CD4-positive, alpha-beta T cell treated with Interleukin-21 for 1 hour (primary cell): ENCODE results near the gene BCKDHB.
A peak's percentile ranks its signal among the peaks of the same experiment; 100 is the strongest.

Experiments
- DNase-seq: peaks from one replicate; pipeline ENCODE4 v3.0.0-alpha.2; 2020

Gene BCKDHB

DNA sequence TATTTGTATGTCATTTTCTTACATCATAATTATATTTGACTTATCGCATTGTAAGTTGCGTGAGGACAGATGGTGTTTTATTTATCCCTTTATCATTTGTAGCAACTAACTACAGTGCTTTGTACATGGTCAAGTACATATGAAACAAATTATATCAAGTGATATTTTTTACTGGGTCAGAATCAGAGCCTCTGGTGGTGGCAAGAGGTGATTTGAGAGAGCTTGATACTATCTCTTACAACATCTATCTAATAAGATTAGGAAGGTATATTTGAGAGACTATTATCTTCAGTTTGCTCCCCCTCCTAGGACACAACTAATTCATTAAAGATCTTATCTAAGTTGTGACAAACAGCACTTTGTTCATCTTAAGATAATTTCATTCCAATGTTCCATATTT is 47.7 kb downstream of the BCKDHB start:
- DNase-seq: no peak

GRCh38 chr6:80156221-80156620 is 49.8 kb downstream of the BCKDHB start:
- no peak for DNase-seq

DNA sequence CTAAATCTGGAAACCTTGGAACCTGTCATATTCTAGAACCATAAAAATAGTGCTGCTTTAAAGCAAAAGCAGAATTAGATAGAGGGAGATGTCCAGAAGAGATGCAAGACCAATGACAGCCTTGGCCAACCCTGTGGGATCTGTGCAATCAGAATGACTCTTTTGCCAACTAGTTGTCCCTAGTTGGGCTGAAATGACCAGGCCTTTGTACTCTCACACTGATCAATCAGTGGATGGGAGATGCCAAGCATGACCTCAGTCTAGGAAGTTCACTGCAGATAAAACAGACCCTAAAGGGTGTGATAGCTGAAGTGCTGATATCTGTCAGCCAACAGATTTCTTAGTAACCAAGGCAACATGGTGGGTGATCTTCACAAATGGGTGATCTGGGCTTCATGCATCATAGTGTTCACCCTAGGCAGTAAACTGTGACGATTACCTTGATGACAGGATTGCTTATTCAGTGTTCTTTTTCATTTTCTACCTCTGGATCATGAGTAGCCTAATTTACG is 52.1 kb downstream of the BCKDHB start:
- DNase-seq: no peak

GRCh38 chr6:80161434-80161833 is 55.0 kb downstream of the BCKDHB start:
- DNase-seq: no peak

GRCh38 chr6:80163754-80164187 is 57.3 kb downstream of the BCKDHB start:
- peak; percentile 7 for DNase-seq

DNA sequence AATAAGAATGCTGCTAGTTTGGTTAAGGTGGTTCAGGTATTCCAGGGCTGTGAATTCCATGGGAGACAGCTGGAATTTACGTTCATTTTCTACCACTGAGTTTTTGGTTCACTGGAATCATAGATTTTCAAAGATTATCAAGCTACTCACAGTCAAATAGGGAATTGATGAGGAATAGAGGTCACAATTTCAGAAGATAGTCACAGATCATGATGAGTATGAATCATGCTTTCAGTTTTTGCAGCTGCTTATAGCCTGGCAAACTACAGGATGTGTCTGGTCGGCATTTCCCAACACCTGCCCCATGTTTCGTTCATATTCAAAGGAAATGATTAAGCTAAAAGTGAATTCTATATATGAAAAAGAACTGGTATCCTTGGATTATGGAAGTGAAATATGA is 58.7 kb downstream of the BCKDHB start:
- no peak for DNase-seq

GRCh38 chr6:80165819-80166218 is 59.3 kb downstream of the BCKDHB start:
- no peak for DNase-seq

- no peak for DNase-seq
Measured at GRCh38 chr6:80170433-80170832, 64.0 kb downstream of the BCKDHB start.

- no peak for DNase-seq
Measured at GRCh38 chr6:80173411-80173810, 66.9 kb downstream of the BCKDHB start.

DNA sequence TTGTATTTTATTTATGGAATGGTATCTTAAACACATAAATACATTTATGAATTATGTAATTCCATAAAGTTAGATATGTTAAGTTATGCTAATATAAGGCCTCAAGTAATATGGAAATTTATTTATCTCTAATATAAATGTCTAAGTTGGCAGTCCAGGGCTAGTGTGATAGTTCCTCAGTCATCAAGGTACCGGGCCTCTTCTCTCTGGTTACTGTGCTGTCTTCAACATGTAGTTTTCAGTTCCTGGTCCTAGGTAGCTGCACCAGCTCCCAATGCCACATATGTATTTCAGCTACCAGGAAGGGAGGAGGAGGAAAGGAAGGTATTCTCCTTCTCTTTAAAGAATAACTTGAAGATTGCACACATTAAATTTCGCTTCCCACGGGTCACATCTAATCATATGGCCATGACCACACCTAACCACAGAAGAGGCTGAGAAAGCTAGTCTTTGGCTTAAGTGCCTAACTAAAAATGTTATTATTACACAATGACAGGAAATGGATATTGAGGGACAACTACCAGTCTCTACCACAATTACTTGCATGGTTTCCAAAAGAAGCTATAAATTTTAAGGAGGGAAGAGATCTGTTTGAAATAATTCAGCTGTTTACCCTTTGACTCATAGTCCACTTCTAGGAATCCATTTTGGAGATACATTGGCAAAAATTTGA is 68.6 kb downstream of the BCKDHB start:
- no peak for DNase-seq

GRCh38 chr6:80179695-80180094 is 73.2 kb downstream of the BCKDHB start:
- no peak for DNase-seq

DNA sequence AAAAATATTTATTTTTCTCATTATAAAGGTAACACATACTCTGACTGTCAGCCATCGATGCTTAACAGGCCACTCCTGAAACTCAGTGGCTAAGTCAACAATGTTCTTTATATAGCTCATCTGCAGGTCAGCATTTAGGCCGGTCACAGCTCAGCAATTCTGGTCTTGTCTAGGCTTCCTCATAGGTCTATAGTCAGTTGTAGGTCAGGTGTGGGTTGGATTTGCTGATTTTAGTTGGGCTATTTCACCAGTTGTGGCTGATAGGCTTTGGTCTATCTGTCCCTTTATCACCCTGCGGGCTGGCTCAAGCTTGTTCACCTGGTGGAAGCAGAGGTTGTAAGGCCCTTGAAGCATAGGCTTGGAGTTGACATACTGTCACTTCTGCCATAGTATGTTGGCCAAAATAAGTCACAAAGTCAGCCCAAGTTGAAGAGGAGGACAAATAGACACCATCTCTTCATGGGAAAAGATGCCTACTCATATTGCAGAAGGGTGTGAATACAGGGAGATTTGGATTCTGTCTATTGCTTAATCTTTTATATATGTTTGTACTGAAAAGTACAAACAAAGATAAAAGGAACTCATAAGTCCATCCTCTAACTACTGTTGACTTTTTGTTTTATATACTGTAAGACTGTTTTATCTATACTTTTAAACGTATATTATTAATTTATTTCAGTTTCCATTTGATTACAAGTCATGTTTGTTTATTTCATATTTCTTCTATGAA is 75.0 kb downstream of the BCKDHB start:
- no peak for DNase-seq

DNA sequence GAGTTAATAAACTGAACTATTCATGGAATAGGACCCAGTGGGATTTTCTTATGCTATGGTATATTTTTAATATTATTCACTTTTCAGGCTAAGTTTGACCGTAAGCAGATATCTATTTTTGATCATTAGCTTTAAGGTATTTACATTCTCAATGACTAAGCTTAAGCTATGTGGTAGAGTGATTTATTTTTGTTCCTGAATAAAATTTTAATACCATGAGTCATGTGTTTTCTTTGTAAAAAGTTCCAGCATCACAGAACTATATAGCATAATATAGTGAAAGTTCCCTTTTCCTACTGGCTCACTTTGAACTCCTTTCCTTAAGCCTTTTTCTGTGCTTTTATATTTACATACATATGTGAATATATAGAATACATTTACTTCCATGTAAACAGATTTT is 75.8 kb downstream of the BCKDHB start:
- DNase-seq: no peak

DNA sequence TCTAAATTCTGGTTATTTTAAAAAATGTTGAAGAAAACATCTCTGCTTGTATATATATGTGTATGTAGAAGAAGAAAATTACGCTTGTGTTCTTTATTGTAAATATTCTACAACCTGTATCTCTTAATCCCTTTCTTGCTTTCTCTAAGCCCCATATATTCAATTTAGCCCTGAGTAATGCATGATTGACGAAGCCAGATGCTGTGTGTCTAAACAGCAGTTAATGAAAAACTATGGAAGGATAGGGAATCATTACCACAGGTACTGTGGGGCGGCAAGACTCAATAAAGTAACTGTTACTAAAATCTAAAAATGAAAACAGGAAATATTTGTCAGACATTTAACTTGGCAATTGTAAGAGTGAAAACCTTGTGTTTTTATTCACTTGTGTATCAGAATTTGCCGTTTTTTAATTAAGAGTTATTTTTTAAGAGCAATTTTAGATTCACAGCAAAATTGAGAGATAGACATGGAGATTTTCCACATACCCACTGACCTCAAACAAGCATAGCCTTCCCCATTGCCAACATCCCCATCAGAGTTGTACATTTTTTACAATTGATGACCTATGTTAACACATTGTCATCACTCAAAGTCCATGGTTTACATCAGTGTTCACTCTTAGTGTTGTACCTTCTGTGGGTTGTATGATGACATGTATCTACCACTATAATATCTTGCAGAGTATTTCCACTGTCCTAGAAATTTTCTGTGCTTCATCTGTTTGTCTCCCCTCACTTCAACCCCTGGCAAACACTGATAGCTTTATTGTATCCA is 76.7 kb downstream of the BCKDHB start:
- no peak for DNase-seq

GRCh38 chr6:80185492-80185891 is 79.0 kb downstream of the BCKDHB start:
- DNase-seq: no peak

DNA sequence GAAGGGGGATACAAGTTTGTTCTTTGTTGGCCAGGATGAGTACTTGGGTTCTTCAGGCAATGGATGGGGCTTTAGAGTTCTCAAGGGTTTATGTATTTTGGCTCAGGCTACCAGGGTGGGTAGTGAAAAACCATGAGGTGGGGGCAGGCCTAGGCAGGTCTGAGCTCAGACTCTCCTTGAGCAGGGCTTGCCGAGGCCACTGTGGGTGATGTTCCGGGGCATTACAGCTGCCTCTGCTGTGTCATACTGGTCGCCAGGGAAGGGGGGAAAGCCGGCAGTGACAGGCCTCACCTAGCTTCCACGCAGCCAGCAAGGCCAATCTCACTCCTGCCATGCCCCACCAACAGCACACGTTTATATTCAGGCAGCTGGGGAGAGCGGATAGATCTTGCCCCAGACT is 79.6 kb downstream of the BCKDHB start:
- DNase-seq: no peak

- DNase-seq: no peak
Measured at GRCh38 chr6:80196906-80197305, 90.4 kb downstream of the BCKDHB start.

- DNase-seq: no peak
Measured at GRCh38 chr6:80197474-80197873, 91.0 kb downstream of the BCKDHB start.

- no peak for DNase-seq
Measured at GRCh38 chr6:80197986-80198385, 91.5 kb downstream of the BCKDHB start.

DNA sequence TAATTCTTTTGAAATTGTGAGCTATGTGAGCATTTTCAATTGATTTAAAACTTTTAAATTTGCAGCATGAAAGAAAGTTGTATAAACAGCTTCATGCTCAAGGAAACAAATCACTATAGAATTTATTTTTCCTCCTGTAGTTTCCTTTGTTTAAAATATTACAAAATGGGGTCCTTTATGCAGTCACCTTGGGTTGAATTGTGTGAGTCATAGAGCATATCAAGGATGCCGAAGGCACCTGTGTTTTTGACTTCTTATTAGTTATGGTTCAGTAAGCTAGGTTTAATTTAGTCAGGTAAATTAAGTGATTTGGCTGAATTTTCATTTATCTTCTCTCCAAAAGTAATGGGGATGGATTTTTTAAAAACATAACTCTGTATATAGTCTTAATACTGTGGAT is 96.8 kb downstream of the BCKDHB start:
- DNase-seq: no peak

DNA sequence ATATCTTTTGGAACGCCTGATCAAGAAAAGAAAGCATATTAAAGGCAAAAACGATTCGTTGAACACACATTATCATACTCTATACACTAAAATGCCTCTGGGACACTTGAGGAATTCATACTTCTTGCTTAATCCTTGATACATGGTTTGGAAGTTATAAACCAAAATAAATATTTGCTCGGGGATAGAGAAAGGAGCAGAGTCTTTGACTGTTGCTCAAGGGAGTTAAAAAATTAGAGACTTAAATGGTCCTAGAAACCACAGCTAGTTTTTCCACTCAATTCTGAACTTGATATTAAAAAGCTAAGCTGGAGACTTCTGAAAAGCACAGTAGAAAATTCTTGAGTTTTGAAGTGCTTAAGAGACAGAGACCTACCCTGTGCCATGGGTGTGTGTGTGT is 98.9 kb downstream of the BCKDHB start:
- DNase-seq: no peak

GRCh38 chr6:80206758-80207157 is 100.3 kb downstream of the BCKDHB start:
- no peak for DNase-seq

DNA sequence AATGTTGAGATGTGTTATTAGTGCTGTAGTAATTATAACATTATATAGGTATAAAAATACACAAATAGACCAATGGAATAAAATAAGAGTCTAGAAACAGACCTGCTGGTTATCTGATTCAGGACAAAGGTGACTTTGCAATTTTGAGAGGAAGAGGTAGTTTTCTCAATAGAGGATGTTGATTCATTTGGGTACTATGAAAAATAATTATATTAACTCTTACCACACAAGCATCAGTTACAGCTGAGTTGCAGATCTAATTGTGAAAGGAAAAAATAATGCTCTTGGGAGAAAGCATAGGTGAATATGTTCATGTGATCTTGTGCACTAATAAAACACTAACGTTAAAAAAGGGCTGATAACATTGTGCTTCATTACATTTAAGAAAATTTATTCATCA is 103.0 kb downstream of the BCKDHB start:
- no peak for DNase-seq

DNA sequence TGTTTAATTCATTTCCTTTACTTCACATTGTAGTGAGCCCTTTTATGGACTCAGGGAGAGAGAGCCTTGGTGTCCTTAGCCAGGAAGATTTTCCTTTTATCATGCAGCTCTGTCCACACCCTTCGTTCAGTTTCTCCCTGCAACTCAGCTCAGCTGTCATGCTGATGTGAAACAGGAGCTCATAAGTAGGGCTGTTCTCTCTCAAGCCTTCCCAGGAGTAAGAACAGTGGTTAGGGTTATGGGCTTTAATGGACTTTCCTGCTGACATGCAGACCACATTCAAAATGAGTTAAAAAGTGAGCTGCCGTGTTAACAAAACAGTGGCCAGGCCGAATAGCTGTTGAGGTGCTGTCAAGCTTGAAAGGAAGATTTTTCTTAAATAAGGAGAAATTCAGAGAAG is 104.1 kb downstream of the BCKDHB start:
- no peak for DNase-seq
